GM12801 (cell line): ENCODE measurements around the gene COL8A2.

ENCODE experiments used
- TF ChIP-seq, protein P1 (sequence below): IDR thresholded peaks from one replicate; pipeline ENCODE4 v1.5.1; 2011; ENCODE audit warnings: control low read depth; ENCODE audit not compliant: insufficient read length; ENCODE audit errors: extremely low read depth

Gene COL8A2

DNA sequence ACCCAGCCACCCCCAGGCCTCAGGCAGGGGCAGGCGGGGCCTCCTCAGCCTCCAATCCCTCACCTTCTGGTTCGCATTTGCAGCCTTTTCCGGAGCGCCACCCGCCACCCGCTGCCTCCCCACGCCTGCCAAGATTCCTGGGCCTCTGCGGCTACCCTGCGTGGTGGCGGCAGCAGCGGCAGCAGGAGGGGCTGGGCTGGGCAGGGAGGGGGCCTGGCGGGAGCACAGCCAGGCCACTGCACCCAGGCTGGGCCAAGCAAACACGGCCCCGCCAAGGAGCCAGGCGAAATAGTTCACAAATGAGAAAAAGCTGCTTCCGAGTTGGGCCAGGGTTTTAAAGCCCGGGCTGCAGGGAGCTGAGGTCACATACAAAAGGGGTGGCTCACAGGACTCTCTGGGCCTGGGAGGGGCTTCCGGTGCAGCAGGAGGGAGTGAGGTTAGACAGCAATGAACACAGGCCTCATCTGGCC is 9.8 kb downstream of the COL8A2 start:
- TF ChIP-seq, protein P1, sequence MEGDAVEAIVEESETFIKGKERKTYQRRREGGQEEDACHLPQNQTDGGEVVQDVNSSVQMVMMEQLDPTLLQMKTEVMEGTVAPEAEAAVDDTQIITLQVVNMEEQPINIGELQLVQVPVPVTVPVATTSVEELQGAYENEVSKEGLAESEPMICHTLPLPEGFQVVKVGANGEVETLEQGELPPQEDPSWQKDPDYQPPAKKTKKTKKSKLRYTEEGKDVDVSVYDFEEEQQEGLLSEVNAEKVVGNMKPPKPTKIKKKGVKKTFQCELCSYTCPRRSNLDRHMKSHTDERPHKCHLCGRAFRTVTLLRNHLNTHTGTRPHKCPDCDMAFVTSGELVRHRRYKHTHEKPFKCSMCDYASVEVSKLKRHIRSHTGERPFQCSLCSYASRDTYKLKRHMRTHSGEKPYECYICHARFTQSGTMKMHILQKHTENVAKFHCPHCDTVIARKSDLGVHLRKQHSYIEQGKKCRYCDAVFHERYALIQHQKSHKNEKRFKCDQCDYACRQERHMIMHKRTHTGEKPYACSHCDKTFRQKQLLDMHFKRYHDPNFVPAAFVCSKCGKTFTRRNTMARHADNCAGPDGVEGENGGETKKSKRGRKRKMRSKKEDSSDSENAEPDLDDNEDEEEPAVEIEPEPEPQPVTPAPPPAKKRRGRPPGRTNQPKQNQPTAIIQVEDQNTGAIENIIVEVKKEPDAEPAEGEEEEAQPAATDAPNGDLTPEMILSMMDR: no peak

DNA sequence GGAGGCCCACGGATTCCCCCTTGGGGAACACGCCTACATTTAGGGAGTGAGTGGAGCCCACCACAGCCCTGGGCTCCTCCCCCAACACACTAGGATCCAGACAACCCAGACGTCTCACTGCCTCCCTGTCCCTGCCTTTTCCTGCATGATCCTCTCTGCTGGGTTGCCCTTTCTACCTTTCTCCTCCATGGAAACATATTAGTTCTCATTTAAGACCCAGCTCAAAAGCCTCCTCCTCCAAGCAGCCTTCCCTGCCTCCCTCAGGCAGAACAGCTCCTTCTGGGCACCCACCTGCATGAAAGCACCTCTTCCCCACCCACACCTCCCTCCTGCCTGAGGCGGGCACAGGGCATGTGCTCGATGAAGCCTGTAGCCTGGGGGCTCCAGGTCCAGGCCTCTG is 10.7 kb downstream of the COL8A2 start:
- TF ChIP-seq, protein P1: no peak

DNA sequence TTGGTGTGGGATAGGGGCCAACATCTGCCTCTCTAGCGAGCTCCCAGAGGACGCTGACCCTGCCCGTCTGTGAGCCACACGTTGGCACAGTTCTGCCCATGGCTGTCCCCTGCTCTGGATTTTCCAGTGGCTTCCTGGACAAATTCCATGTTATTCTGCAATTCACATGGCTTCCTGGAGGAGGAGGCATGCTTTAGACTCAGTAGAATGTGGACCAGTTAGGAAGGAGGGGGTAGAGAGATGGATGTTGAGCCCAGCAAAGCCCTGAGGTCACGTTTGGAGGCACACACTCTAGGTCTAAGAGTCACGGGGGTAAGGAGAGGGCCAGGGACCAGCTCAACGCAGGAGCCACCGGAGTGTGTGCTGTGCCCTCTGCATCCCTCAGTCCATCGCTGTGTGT is 12.2 kb downstream of the COL8A2 start:
- TF ChIP-seq, protein P1: no peak

DNA sequence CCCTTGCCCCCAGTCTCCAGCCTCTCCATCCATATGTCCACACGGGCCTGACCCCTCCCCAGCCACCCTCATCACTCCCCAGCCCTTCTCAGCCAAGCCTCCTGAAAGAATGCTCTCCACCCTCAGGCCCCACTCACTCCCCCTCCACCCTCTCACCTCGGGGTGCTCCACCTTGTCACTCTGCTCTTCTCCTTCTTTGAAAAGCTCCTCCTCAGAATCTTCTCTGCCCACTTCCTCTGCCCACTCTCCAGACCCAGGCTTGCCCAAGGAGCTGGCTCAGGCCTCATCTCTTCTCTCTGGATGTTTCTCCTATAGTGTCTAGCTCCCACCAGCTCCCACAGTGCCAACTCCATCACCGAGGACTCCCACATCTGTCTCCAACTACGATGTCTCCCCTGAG is 13.9 kb downstream of the COL8A2 start:
- TF ChIP-seq, protein P1: no peak

DNA sequence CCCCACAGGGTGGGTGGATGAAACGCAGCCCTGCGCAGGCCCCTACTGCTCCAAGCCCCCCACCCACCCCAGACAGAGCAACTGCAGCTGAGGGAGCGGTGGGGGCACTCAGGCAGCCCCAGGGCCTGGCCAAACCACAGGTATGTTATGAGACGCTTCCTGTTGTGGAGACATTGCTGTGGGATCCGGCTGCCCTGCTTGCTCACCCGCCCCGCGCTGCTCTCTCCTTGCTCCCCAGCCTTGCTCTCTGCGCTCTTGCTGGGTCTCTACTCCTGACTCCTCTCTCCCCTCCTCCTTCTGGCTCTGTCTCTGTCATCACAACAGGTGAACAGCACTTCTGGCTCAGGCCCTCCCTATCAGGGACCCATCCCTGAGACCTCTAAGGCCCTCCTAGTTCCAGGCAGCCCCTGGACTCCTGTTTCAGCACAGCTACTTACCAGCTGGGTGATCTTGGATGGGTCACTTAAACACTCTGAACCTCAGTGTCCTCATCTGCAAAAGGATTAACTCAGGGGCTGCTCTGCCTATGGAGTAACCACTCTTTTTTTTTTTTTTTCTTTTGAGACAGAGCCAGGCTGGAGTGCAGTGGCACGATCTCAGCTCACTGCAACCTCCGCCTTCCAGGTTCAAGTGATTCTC is 15.9 kb downstream of the COL8A2 start:
- TF ChIP-seq, protein P1: no peak

DNA sequence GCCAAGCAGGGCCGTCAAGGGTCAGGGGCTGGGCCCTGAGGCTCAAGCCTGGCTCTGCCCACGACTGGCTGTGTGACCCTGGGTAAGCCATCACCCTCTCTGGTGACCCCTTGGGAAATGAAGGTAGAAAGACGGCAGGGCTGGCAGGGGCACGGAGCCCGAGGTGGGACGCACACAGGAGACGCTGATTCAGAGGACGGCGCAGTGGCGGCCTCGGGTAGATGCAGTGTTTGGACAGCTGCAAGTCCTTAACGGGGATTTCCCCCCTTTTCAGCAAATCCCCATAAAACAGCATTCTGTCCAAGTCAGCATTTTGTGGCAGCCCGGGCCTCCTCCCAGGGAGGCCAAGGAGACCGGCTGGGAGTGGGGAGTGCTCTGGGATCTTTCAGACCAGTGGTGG is 16.7 kb downstream of the COL8A2 start:
- TF ChIP-seq, protein P1: no peak

DNA sequence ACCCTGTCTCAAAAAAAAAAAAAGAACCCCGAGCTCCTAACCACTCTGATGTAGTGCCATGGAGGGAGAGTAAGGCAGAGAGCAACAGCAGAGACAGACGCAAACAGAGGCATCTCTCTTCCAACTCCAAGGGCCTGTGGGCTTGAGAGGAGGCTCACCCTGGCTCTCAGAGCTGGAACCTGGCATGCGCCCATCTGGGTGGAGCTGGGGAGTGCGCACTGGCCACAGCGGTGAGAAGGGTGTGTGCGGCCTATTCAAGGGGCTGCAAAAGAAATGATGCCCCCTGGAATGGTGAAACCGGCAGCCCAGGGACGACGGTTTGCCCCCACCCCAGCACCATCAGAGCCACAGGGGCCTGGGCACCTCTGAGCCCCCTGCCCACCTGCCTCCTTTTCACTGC is 17.6 kb downstream of the COL8A2 start:
- TF ChIP-seq, protein P1: no peak
